Caco-2 (cell line): ENCODE results near the gene FAM98B. TPM values are rescaled to one million over a fixed set of nuclear protein-coding genes. Genes with fewer than 3 reads are reported as not detected.

Experiments used
- BruUV-seq: library from RNA; stranded (reverse); fragments of 400-500 nt; replicated peaks from 2 replicates; lab custom pipeline; 2021; lab: Mats Ljungman, UMichigan
- CTCF ChIA-PET: fragments of 300-600 bp; sonication (Branson Sonifier 250); formaldehyde crosslinking; loops from one replicate; lab custom pipeline; 2022; ENCODE audit warnings: antibody characterized with exemption; lab: Charles Lee
- POLR2A ChIA-PET: fragments of 300-600 bp; sonication (Branson Sonifier 250); formaldehyde crosslinking; loops from one replicate; lab custom pipeline; 2022; ENCODE audit warnings: antibody characterized with exemption; lab: Charles Lee
- DNase-seq, 2 experiments: peaks; one replicate each; pipeline versions ENCODE4 v3.0.0 to v3.0.0-alpha.2; 2020 to 2022
- H3K27me3 ChIP-seq: replicated peaks from 2 replicates; pipeline ENCODE4 v1.6.0; 2011; ENCODE audit warnings: low read length; ENCODE audit not compliant: control insufficient read depth, insufficient read depth
- H3K36me3 ChIP-seq: 2 replicates; pipeline ENCODE4 v1.5.1; 2011; ENCODE audit warnings: low read length; ENCODE audit not compliant: control insufficient read depth, insufficient read depth
- H3K4me1 ChIP-seq: fragments of 250-450 bp; sonication (Bioruptor Pico); 2 replicates; pipeline ENCODE4 v1.5.1; 2020; ENCODE audit warnings: mild to moderate bottlenecking
- H3K4me3 ChIP-seq: 2 replicates; pipeline ENCODE4 v1.5.1; 2011; ENCODE audit warnings: low read depth, mild to moderate bottlenecking, control low read depth, low read length
- H3K9me3 ChIP-seq: fragments of 250-450 bp; sonication (Bioruptor Pico); 2 replicates; pipeline ENCODE4 v1.5.1; 2020; ENCODE audit warnings: mild to moderate bottlenecking, moderate library complexity
- H3K27ac Mint-ChIP-seq: one replicate; pipeline ENCODE4 v1.8.0; 2022; ENCODE audit warnings: mixed read lengths; ENCODE audit not compliant: unreplicated experiment
- H3K27me3 Mint-ChIP-seq: one replicate; pipeline ENCODE4 v1.8.0; 2022; ENCODE audit warnings: mixed read lengths; ENCODE audit not compliant: insufficient read depth, unreplicated experiment
- H3K36me3 Mint-ChIP-seq: one replicate; pipeline ENCODE4 v1.8.0; 2022; ENCODE audit warnings: mild to moderate bottlenecking, mixed read lengths; ENCODE audit not compliant: insufficient read depth, unreplicated experiment
- H3K4me1 Mint-ChIP-seq: one replicate; pipeline ENCODE4 v1.8.0; 2022; ENCODE audit warnings: low read depth, mixed read lengths; ENCODE audit not compliant: unreplicated experiment
- H3K4me3 Mint-ChIP-seq: one replicate; pipeline ENCODE4 v1.8.0; 2022; ENCODE audit warnings: mild to moderate bottlenecking, moderate library complexity, mixed read lengths; ENCODE audit not compliant: unreplicated experiment
- H3K9me3 Mint-ChIP-seq: one replicate; pipeline ENCODE4 v1.8.0; 2022; ENCODE audit warnings: mixed read lengths; ENCODE audit not compliant: unreplicated experiment
- intact Hi-C: fragments of 100-400 bp; cut with micrococcal nuclease; formaldehyde crosslinking; loops from one replicate; pipeline ENCODE4 v1.10.0; 2022; ENCODE audit not compliant: unreplicated experiment
- total RNA-seq: library from RNA; stranded (reverse); gene quantifications from 2 replicates; pipeline ENCODE4 v1.2.3, GENCODE V29; 2022
- TF ChIP-seq, protein P1 (sequence below), 2 experiments: fragments of 200-600 bp in 1 of 2; IDR thresholded peaks; 1 replicate in 1 of 2; 2 replicates in 1 of 2; pipeline versions ENCODE4 v1.5.1 to v1.8.0; 2011 to 2022; ENCODE audit warnings: antibody characterized with exemption in 1 of 2, control low read depth in 1 of 2, inconsistent platforms in 1 of 2, low read depth in 1 of 2, low read length in 1 of 2, mild to moderate bottlenecking in 1 of 2, moderate library complexity in 1 of 2; ENCODE audit not compliant: insufficient read depth in 1 of 2, severe bottlenecking in 1 of 2, unreplicated experiment in 1 of 2

Gene FAM98B
- total RNA-seq, 1 experiment from 2014 or later: 47.2 TPM

DNA sequence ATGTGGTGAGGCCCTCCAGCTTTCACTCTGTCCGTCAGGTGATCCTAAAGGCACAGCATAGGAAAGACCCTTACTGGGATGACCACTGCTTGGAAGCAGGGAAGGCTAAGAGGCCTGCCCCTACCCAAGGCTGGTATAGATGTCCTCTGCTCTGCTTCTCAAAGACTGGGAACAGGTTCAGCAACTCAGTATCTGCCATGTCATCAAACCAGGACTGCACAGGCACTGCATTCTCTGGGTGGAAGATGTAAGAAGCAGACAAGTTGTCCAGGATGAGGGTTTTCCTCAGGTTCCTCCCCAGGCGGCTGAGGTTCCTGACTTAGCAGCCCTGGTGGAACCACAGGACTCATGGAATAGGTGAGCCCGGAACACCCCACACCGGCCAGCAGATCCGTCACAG lies 4.7 kb downstream of the FAM98B start:
- Histone ChIP-seq H3K4me3 (no peak overlapping the region), H3K9me3 (no peaks in the 10 kb centered on the region), H3K4me1 (peaks cover 12% of the 10 kb centered on the region; the same call in 1 of the 2 replicates), H3K27me3 (no peaks in the 10 kb centered on the region), H3K36me3 (no peaks in the 10 kb centered on the region)
- TF ChIP-seq, protein P1, sequence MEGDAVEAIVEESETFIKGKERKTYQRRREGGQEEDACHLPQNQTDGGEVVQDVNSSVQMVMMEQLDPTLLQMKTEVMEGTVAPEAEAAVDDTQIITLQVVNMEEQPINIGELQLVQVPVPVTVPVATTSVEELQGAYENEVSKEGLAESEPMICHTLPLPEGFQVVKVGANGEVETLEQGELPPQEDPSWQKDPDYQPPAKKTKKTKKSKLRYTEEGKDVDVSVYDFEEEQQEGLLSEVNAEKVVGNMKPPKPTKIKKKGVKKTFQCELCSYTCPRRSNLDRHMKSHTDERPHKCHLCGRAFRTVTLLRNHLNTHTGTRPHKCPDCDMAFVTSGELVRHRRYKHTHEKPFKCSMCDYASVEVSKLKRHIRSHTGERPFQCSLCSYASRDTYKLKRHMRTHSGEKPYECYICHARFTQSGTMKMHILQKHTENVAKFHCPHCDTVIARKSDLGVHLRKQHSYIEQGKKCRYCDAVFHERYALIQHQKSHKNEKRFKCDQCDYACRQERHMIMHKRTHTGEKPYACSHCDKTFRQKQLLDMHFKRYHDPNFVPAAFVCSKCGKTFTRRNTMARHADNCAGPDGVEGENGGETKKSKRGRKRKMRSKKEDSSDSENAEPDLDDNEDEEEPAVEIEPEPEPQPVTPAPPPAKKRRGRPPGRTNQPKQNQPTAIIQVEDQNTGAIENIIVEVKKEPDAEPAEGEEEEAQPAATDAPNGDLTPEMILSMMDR (IDR thresholded peaks at IDR 0.05; ENCODE audit: insufficient read depth in 1 of 2, low read depth in 1 of 2, low read length in 1 of 2, severe bottlenecking in 1 of 2, unreplicated experiment in 1 of 2): no peak
- Mint-ChIP-seq H3K4me1 (no peaks in the 10 kb centered on the region), H3K27ac (no peak overlapping the region), H3K27me3 (no peaks in the 10 kb centered on the region), H3K4me3 (no peak overlapping the region), H3K36me3 (peaks cover 10% of the 10 kb centered on the region), H3K9me3 (no peaks in the 10 kb centered on the region)
- ChIA-PET POLR2A (interaction anchor here (0.5 kb wide), 1 partner anchor 77 kb away, joined by 3 read pairs; no protein-coding TSS in a partner anchor), CTCF (no interaction called here)
- no TSS peak for BruUV-seq
- intact Hi-C loops: no loop called here
- DNase-seq: no peak

DNA sequence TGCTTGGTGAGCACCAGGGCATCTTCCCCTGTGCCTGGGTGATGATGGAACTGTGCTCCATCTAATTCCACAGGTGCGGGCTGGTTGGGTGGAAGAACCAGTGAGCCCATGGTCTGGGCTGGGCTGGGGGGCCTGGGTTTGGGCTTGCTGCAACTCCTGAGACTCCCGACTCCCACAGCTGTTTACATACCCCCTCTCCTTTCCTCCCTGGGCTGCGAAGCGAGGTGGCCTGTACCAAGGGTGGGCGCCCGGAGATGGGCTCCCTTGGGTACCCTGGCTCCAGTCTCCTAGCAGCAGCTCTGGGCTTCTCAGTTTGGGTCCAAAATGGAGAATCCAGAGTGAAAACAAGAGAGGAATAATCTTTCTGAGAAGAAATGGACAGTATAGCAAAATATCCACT lies 5.6 kb downstream of the FAM98B start:
- TF ChIP-seq, protein P1 (IDR thresholded peaks at IDR 0.05; ENCODE audit: insufficient read depth in 1 of 2, low read depth in 1 of 2, low read length in 1 of 2, severe bottlenecking in 1 of 2, unreplicated experiment in 1 of 2): no peak
- H3K27me3 Mint-ChIP-seq: no peaks in the 10 kb centered on the region
- H3K27ac Mint-ChIP-seq: no peak overlapping the region
- H3K9me3 ChIP-seq: no peaks in the 10 kb centered on the region
- POLR2A ChIA-PET: no interaction called here
- H3K9me3 Mint-ChIP-seq: no peaks in the 10 kb centered on the region
- H3K4me1 ChIP-seq: peaks cover 12% of the 10 kb centered on the region; the same call in 1 of the 2 replicates
- DNase-seq: no peak
- intact Hi-C loops: no loop called here
- H3K36me3 Mint-ChIP-seq: peaks cover 10% of the 10 kb centered on the region
- no peaks in the 10 kb centered on the region for H3K4me1 Mint-ChIP-seq
- no peaks in the 10 kb centered on the region for H3K27me3 ChIP-seq
- H3K4me3 Mint-ChIP-seq: no peak overlapping the region
- no peak overlapping the region for H3K4me3 ChIP-seq
- CTCF ChIA-PET: no interaction called here
- no peaks in the 10 kb centered on the region for H3K36me3 ChIP-seq
- BruUV-seq: no TSS peak

DNA sequence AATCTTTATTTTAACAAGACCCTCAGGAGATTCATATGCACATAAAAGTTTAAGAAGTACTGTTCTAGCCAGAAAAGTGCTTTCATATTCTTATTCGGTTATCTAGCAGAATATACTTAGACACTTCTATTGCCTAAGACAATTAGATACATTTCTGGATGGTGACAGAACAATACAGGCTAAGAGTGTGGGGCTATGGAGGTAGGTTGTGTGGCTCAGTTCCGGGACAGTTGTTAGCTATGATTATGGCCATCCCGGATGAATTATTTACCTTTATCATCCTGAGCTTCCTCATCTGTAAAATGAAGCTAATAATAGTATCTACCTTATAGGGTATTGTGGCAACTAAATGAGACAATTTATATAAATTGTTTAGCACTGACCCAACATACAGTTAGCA lies 6.6 kb downstream of the FAM98B start:
- H3K4me3 Mint-ChIP-seq: no peak overlapping the region
- no peaks in the 10 kb centered on the region for H3K9me3 Mint-ChIP-seq
- no peaks in the 10 kb centered on the region for H3K27me3 ChIP-seq
- no peaks in the 10 kb centered on the region for H3K9me3 ChIP-seq
- H3K36me3 Mint-ChIP-seq: peaks cover 10% of the 10 kb centered on the region
- H3K36me3 ChIP-seq: no peaks in the 10 kb centered on the region
- intact Hi-C loops: no loop called here
- H3K27me3 Mint-ChIP-seq: no peaks in the 10 kb centered on the region
- ChIA-PET CTCF (no interaction called here), POLR2A (no interaction called here)
- H3K4me3 ChIP-seq: no peak overlapping the region
- no peak overlapping the region for H3K27ac Mint-ChIP-seq
- BruUV-seq: no TSS peak
- no peak for DNase-seq
- TF ChIP-seq, protein P1 (IDR thresholded peaks at IDR 0.05; ENCODE audit: insufficient read depth in 1 of 2, low read depth in 1 of 2, low read length in 1 of 2, severe bottlenecking in 1 of 2, unreplicated experiment in 1 of 2): no peak
- no peaks in the 10 kb centered on the region for H3K4me1 Mint-ChIP-seq
- H3K4me1 ChIP-seq: peaks cover 9% of the 10 kb centered on the region; the same call in 1 of the 2 replicates
